SH-SY5Y (cell line): Measurements from ENCODE around the gene RALGAPA2.

Source experiments
- GATA2 ChIP-seq: IDR thresholded peaks from 2 replicates; pipeline ENCODE4 v1.6.1; 2011; ENCODE audit warnings: mild to moderate bottlenecking, low read depth, low read length
- GATA3 ChIP-seq: IDR thresholded peaks from 2 replicates; pipeline ENCODE4 v1.6.1; 2011; ENCODE audit warnings: low read depth, mild to moderate bottlenecking, low read length, moderate library complexity

RALGAPA2 gene

GRCh38 chr20:20683020-20683419, 29.4 kb downstream of the RALGAPA2 start:
- no peak for TF ChIP-seq GATA3
- TF ChIP-seq GATA2, result no peak

GRCh38 chr20:20680991-20681508, 31.4 kb downstream of the RALGAPA2 start:
- no peak for TF ChIP-seq GATA2
- no peak for TF ChIP-seq GATA3

- no peak for TF ChIP-seq GATA2
- no peak for TF ChIP-seq GATA3
Observed at GRCh38 chr20:20679316-20679715, 33.1 kb downstream of the RALGAPA2 start.

GRCh38 chr20:20677186-20677585, 35.3 kb downstream of the RALGAPA2 start:
- no peak for TF ChIP-seq GATA3
- TF ChIP-seq GATA2, result no peak

GRCh38 chr20:20668639-20669038, 43.8 kb downstream of the RALGAPA2 start:
- TF ChIP-seq GATA3 (no peak), GATA2 (no peak)

GRCh38 chr20:20666359-20666758, 46.1 kb downstream of the RALGAPA2 start:
- TF ChIP-seq GATA2 (no peak), GATA3 (no peak)

GRCh38 chr20:20665606-20666332, 46.7 kb downstream of the RALGAPA2 start:
- no peak for TF ChIP-seq GATA3
- no peak for TF ChIP-seq GATA2

- TF ChIP-seq GATA2 (no peak), GATA3 (no peak)
Observed at GRCh38 chr20:20664795-20665589, 47.5 kb downstream of the RALGAPA2 start.

GRCh38 chr20:20663841-20664240, 48.6 kb downstream of the RALGAPA2 start:
- no peak for TF ChIP-seq GATA2
- TF ChIP-seq GATA3, result no peak

GRCh38 chr20:20658871-20659431, 53.5 kb downstream of the RALGAPA2 start:
- TF ChIP-seq GATA2, result no peak
- no peak for TF ChIP-seq GATA3

- TF ChIP-seq GATA3, result no peak
- TF ChIP-seq GATA2, result no peak
Observed at GRCh38 chr20:20658123-20658522, 54.3 kb downstream of the RALGAPA2 start.

- TF ChIP-seq GATA2, result no peak
- no peak for TF ChIP-seq GATA3
Observed at GRCh38 chr20:20657092-20657491, 55.4 kb downstream of the RALGAPA2 start.

GRCh38 chr20:20655883-20656282, 56.6 kb downstream of the RALGAPA2 start:
- no peak for TF ChIP-seq GATA3
- no peak for TF ChIP-seq GATA2

GRCh38 chr20:20649945-20650344, 62.5 kb downstream of the RALGAPA2 start:
- no peak for TF ChIP-seq GATA3
- TF ChIP-seq GATA2, result no peak
